ENCODE measurements around the gene TAP1. TPM values are rescaled to one million over a fixed set of nuclear protein-coding genes. Genes with fewer than 3 reads are reported as not detected.
"Not testable (repeated sequence)": the region's sequence is repeated elsewhere in the genome, so short reads cannot be mapped to it uniquely, and the experiment has no call there.

TAP1 gene
- total RNA-seq, 1 donor from 2014 or later = 63.9 TPM

- no peak for TF ChIP-seq CTCF (IDR thresholded peaks at IDR 0.05)
- ATAC-seq (no peak), DNase-seq (no peak)
- no peak overlapping the region for H3K4me3 ChIP-seq
- intact Hi-C loops (cut with DNase I) = no loop called here
- no peaks in the 10 kb centered on the region for H3K36me3 ChIP-seq
- H3K27me3 ChIP-seq (ENCODE audit: low read depth) = peaks cover 15% of the 10 kb centered on the region
- no peaks in the 10 kb centered on the region for H3K9me3 ChIP-seq
- no peak overlapping the region for H3K27ac ChIP-seq
- no peaks in the 10 kb centered on the region for H3K4me1 ChIP-seq
These were observed 46.4 kb downstream of the TAP1 start for GRCh38 chr6:32807020-32807580.

- intact Hi-C loops (cut with DNase I); H3K27ac ChIP-seq; ATAC-seq; H3K4me3 ChIP-seq; H3K4me1 ChIP-seq; DNase-seq; H3K36me3 ChIP-seq; H3K9me3 ChIP-seq: not testable (repeated sequence)
- peaks cover 15% of the 10 kb centered on the region for H3K27me3 ChIP-seq (ENCODE audit: low read depth)
These were observed 48.1 kb downstream of the TAP1 start for GRCh38 chr6:32805404-32805803.

- no peak for ATAC-seq
- H3K27me3 ChIP-seq (ENCODE audit: low read depth) = peaks cover 21% of the 10 kb centered on the region
- no peak for TF ChIP-seq CTCF (IDR thresholded peaks at IDR 0.05)
- H3K4me1 ChIP-seq = no peaks in the 10 kb centered on the region
- H3K9me3 ChIP-seq = no peaks in the 10 kb centered on the region
- H3K4me3 ChIP-seq = no peak overlapping the region
- no peak for DNase-seq
- H3K27ac ChIP-seq = no peak overlapping the region
- H3K36me3 ChIP-seq = no peaks in the 10 kb centered on the region
- intact Hi-C loops (cut with DNase I) = no loop called here
These were observed 50.1 kb downstream of the TAP1 start for GRCh38 chr6:32803416-32803815.

- Histone ChIP-seq H3K4me3 (no peak overlapping the region), H3K27ac (no peak overlapping the region), H3K27me3 (ENCODE audit: low read depth) (peaks cover 14% of the 10 kb centered on the region), H3K4me1 (peaks cover 10% of the 10 kb centered on the region), H3K36me3 (no peaks in the 10 kb centered on the region), H3K9me3 (no peaks in the 10 kb centered on the region)
- DNase-seq = no peak
- TF ChIP-seq CTCF (IDR thresholded peaks at IDR 0.05) = no peak
- no peak for ATAC-seq
- intact Hi-C loops (cut with DNase I) = no loop called here
These were observed 53.8 kb downstream of the TAP1 start for GRCh38 chr6:32799740-32800139.

- Histone ChIP-seq H3K9me3 (no peaks in the 10 kb centered on the region), H3K27ac (no peak overlapping the region), H3K4me3 (no peak overlapping the region), H3K27me3 (ENCODE audit: low read depth) (peaks cover 14% of the 10 kb centered on the region), H3K4me1 (peaks cover 10% of the 10 kb centered on the region), H3K36me3 (no peaks in the 10 kb centered on the region)
- ATAC-seq = no peak
- no peak for DNase-seq
- no peak for TF ChIP-seq CTCF (IDR thresholded peaks at IDR 0.05)
- intact Hi-C loops (cut with DNase I) = no loop called here
These were observed 54.3 kb downstream of the TAP1 start for GRCh38 chr6:32799168-32799567.

- Histone ChIP-seq H3K9me3 (no peaks in the 10 kb centered on the region), H3K27me3 (ENCODE audit: low read depth) (peaks cover 6% of the 10 kb centered on the region), H3K27ac (no peak overlapping the region), H3K4me3 (peak overlapping the region; percentile 34), H3K36me3 (no peaks in the 10 kb centered on the region), H3K4me1 (peaks cover 10% of the 10 kb centered on the region)
- peak; percentile 82 to 88 for ATAC-seq
- intact Hi-C loops (cut with DNase I) = no loop called here
- peak; percentile 95 for TF ChIP-seq CTCF (IDR thresholded peaks at IDR 0.05)
- DNase-seq = peak; percentile 81
These were observed 56.4 kb downstream of the TAP1 start for GRCh38 chr6:32796848-32797776.

Data from lower lobe of right lung (tissue), 2 donors.